Panc1 (cell line): ENCODE measurements around the gene FAM163B. TPM values are rescaled to one million over a fixed set of nuclear protein-coding genes. Genes with fewer than 3 reads are reported as not detected.

ENCODE experiments used
- ATAC-seq: fragments of 200-7000 bp; cut with Tn5 transposase; 2 replicates; pipeline ENCODE4 v1.9.1; 2020; ENCODE audit warnings: mild to moderate bottlenecking, moderate library complexity
- BruUV-seq: library from RNA; stranded (reverse); fragments of 400-500 nt; replicated peaks from 2 replicates; lab custom pipeline; 2021; lab: Mats Ljungman, UMichigan
- CTCF ChIA-PET: fragments of 300-600 bp; sonication (Branson Sonifier 250); formaldehyde crosslinking; loops from one replicate; lab custom pipeline; 2022; ENCODE audit warnings: antibody characterized with exemption; lab: Charles Lee
- POLR2A ChIA-PET: fragments of 300-600 bp; sonication (Branson Sonifier 250); formaldehyde crosslinking; loops from one replicate; lab custom pipeline; 2022; ENCODE audit warnings: antibody characterized with exemption; lab: Charles Lee
- DNase-seq: peaks from one replicate; pipeline ENCODE4 v3.0.0-alpha.2; 2010; ENCODE audit warnings: low read depth, low spot score
- H3K27ac ChIP-seq: 2 replicates; pipeline ENCODE4 v1.5.1; 2011; ENCODE audit warnings: mild to moderate bottlenecking, low read length, inconsistent platforms
- H3K27me3 ChIP-seq: fragments of 200-500 bp; sonication (Bioruptor generic); 2 replicates; pipeline ENCODE4 v1.6.0; 2014; ENCODE audit warnings: low read length, inconsistent platforms; ENCODE audit not compliant: control insufficient read depth, insufficient read depth
- H3K36me3 ChIP-seq: fragments of 200-500 bp; sonication (Bioruptor generic); 2 replicates; pipeline ENCODE4 v1.5.1; 2014; ENCODE audit warnings: inconsistent platforms, mild to moderate bottlenecking, low read length, moderate library complexity; ENCODE audit not compliant: control insufficient read depth, insufficient read depth
- H3K4me1 ChIP-seq: 2 replicates; pipeline ENCODE4 v1.5.1; 2011; ENCODE audit warnings: inconsistent platforms, mild to moderate bottlenecking, low read length, moderate library complexity; ENCODE audit not compliant: control insufficient read depth, insufficient read depth
- H3K4me3 ChIP-seq, 2 experiments: 2 replicates each; pipeline ENCODE4 v1.5.1; 2011 to 2012; ENCODE audit warnings: low read depth in 2 of 2, low read length in 2 of 2, mild to moderate bottlenecking in 2 of 2, inconsistent platforms in 1 of 2, moderate library complexity in 1 of 2
- H3K9me3 ChIP-seq: fragments of 200-500 bp; sonication (Bioruptor generic); 2 replicates; pipeline ENCODE4 v1.5.1; 2014; ENCODE audit warnings: low read depth, mild to moderate bottlenecking, inconsistent platforms, low read length, moderate library complexity; ENCODE audit not compliant: control insufficient read depth, insufficient read depth
- POLR2AphosphoS5 ChIP-seq: IDR thresholded peaks from 2 replicates; pipeline ENCODE4 v1.6.1; 2012; ENCODE audit warnings: mild to moderate bottlenecking, low read depth, low read length, moderate library complexity
- SIN3A ChIP-seq: IDR thresholded peaks from 2 replicates; pipeline ENCODE4 v1.6.1; 2012; ENCODE audit warnings: low read depth, mild to moderate bottlenecking, low read length, moderate library complexity, borderline replicate concordance; ENCODE audit not compliant: insufficient read depth
- TCF7L2 ChIP-seq: IDR thresholded peaks from 2 replicates; pipeline ENCODE4 v1.6.1; 2011; ENCODE audit warnings: mild to moderate bottlenecking, low read depth, low read length, inconsistent platforms
- in situ Hi-C: cut with HindIII; loops from 2 replicates; pipeline ENCODE4 v1.10.0; 2016; ENCODE audit warnings: low sequenced_read_pairs, low pct_unique_long_range_greater_than_20kb
- intact Hi-C: fragments of 100-400 bp; cut with micrococcal nuclease; formaldehyde crosslinking; loops from one replicate; pipeline ENCODE4 v1.10.0; 2022; ENCODE audit not compliant: unreplicated experiment
- total RNA-seq: library from RNA; stranded (reverse); gene quantifications from one replicate; pipeline ENCODE4 v1.2.1, GENCODE V29; 2021; ENCODE audit not compliant: unreplicated experiment
- TF ChIP-seq, protein P1 (sequence below): fragments of 450-650 bp; IDR thresholded peaks from 2 replicates; pipeline ENCODE4 v1.5.1; 2017; ENCODE audit warnings: mild to moderate bottlenecking
- TF ChIP-seq, protein P2 (sequence below), 2 experiments: IDR thresholded peaks; 2 replicates each; pipeline ENCODE4 v1.6.1; 2011 to 2012; ENCODE audit warnings: low read depth in 2 of 2, control low read depth in 1 of 2, low read length in 1 of 2, mild to moderate bottlenecking in 1 of 2, moderate library complexity in 1 of 2; ENCODE audit not compliant: insufficient read depth in 1 of 2

Gene FAM163B
- total RNA-seq, 1 experiment from 2014 or later = not detected

DNA sequence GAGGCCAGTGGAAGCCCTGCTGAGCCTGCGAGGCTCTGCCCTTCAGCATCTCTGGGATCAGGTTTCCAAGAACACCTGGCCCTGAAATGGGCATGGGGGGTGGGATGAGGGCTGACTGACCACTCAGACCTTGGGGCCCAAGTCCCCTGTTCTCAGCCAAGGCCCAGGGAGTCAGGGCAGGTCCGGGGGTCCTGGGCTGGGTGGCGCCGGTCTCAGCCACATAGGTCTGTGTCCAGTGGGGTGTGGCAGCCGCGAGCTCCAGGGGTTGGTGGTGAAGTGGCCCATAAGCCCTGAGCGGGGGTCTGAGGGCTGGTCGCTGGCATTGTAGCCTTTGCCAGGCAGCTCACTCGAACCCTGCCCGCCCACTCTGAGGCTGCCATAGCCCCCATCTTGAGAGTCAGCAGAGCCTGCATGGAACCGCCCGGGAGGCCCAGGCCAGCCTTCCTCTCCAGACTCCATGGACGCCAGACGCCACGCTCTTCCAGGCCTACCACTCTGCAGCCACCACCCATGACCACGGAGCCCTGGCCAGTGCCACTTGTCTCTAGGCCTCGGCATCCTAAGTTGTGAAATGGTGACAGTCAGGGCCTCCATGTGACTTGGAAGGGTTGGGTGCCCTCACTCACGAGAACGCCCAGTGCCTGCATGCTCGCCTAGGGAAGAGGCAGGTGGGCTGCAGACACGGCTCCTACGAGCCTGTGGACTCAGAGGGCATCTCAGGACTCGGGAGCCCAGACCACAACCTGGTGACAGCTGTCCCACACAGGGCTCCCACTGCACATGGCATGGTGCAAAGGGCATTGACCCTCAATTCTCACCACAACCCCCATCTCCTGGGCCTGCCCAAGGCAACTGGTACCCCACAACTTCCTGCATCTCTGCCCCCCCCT, 20.3 kb upstream of the FAM163B start:
- POLR2A ChIA-PET = no interaction called here
- CTCF ChIA-PET = no interaction called here
- H3K27me3 ChIP-seq = no peaks in the 10 kb centered on the region
- no peaks in the 10 kb centered on the region for H3K36me3 ChIP-seq
- H3K9me3 ChIP-seq = no peaks in the 10 kb centered on the region
- TF ChIP-seq SIN3A (no peak), POLR2AphosphoS5 (no peak), TCF7L2 (no peak)
- TF ChIP-seq, protein P1, sequence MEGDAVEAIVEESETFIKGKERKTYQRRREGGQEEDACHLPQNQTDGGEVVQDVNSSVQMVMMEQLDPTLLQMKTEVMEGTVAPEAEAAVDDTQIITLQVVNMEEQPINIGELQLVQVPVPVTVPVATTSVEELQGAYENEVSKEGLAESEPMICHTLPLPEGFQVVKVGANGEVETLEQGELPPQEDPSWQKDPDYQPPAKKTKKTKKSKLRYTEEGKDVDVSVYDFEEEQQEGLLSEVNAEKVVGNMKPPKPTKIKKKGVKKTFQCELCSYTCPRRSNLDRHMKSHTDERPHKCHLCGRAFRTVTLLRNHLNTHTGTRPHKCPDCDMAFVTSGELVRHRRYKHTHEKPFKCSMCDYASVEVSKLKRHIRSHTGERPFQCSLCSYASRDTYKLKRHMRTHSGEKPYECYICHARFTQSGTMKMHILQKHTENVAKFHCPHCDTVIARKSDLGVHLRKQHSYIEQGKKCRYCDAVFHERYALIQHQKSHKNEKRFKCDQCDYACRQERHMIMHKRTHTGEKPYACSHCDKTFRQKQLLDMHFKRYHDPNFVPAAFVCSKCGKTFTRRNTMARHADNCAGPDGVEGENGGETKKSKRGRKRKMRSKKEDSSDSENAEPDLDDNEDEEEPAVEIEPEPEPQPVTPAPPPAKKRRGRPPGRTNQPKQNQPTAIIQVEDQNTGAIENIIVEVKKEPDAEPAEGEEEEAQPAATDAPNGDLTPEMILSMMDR = no peak
- TF ChIP-seq, protein P2, sequence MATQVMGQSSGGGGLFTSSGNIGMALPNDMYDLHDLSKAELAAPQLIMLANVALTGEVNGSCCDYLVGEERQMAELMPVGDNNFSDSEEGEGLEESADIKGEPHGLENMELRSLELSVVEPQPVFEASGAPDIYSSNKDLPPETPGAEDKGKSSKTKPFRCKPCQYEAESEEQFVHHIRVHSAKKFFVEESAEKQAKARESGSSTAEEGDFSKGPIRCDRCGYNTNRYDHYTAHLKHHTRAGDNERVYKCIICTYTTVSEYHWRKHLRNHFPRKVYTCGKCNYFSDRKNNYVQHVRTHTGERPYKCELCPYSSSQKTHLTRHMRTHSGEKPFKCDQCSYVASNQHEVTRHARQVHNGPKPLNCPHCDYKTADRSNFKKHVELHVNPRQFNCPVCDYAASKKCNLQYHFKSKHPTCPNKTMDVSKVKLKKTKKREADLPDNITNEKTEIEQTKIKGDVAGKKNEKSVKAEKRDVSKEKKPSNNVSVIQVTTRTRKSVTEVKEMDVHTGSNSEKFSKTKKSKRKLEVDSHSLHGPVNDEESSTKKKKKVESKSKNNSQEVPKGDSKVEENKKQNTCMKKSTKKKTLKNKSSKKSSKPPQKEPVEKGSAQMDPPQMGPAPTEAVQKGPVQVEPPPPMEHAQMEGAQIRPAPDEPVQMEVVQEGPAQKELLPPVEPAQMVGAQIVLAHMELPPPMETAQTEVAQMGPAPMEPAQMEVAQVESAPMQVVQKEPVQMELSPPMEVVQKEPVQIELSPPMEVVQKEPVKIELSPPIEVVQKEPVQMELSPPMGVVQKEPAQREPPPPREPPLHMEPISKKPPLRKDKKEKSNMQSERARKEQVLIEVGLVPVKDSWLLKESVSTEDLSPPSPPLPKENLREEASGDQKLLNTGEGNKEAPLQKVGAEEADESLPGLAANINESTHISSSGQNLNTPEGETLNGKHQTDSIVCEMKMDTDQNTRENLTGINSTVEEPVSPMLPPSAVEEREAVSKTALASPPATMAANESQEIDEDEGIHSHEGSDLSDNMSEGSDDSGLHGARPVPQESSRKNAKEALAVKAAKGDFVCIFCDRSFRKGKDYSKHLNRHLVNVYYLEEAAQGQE (IDR thresholded peaks at IDR 0.05; ENCODE audit: insufficient read depth in 1 of 2, low read depth in 2 of 2, low read length in 1 of 2) = no peak
- intact Hi-C loops (no loop called here), in situ Hi-C loops (no loop called here)
- no peak overlapping the region for H3K4me3 ChIP-seq
- no peak overlapping the region for H3K27ac ChIP-seq
- ATAC-seq = no peak
- no peak for DNase-seq
- no TSS peak for BruUV-seq
- H3K4me1 ChIP-seq = no peaks in the 10 kb centered on the region

DNA sequence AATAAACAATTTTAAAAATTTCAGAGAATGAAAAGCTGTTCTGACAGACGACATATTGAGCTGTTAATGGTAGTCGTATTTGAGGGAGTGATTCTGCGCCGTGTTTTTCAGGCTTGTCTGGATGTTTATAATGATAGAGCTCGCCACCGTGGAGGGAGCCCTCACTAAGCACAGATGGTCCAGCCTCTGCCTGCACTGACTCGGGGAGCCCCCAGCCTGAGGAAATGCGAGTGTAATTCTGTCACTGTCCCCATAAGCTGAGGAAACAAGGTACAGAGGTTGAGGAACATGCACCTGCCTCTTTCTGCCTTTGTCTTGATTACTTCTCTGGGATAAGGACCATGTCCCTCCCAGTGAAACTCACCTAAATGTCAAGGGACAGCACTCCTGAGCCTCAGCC, 19.6 kb upstream of the FAM163B start:
- DNase-seq = no peak
- Histone ChIP-seq H3K36me3 (no peaks in the 10 kb centered on the region), H3K9me3 (no peaks in the 10 kb centered on the region), H3K27ac (no peak overlapping the region), H3K4me1 (no peaks in the 10 kb centered on the region), H3K4me3 (no peak overlapping the region), H3K27me3 (no peaks in the 10 kb centered on the region)
- intact Hi-C loops (no loop called here), in situ Hi-C loops (no loop called here)
- ChIA-PET POLR2A (no interaction called here), CTCF (no interaction called here)
- ATAC-seq = no peak
- TF ChIP-seq, protein P2 (IDR thresholded peaks at IDR 0.05; ENCODE audit: insufficient read depth in 1 of 2, low read depth in 2 of 2, low read length in 1 of 2) = no peak
- TF ChIP-seq POLR2AphosphoS5 (no peak), SIN3A (no peak), TCF7L2 (no peak)
- TF ChIP-seq, protein P1 = no peak
- no TSS peak for BruUV-seq
